ENCODE data around the gene DDX59. TPM values are rescaled to one million over a fixed set of nuclear protein-coding genes. Genes with fewer than 3 reads are reported as not detected.

Gene DDX59
- total RNA-seq, 2 experiments from 2014 or later: 22.5 to 23.8 TPM

GRCh38 chr1:200681231-200681630 is 11.5 kb upstream of the DDX59 start:
- CTCF ChIA-PET: no interaction called here
- intact Hi-C loops (cut with micrococcal nuclease): no loop called here
- Mint-ChIP-seq H3K9me3 (no peaks in the 10 kb centered on the region), H3K4me1 (ENCODE audit: low read depth) (no peaks in the 10 kb centered on the region), H3K4me3 (no peak overlapping the region), H3K27ac (no peak overlapping the region), H3K27me3 (no peaks in the 10 kb centered on the region), H3K36me3 (ENCODE audit: low read depth) (no peaks in the 10 kb centered on the region)
- TF ChIP-seq CTCF (IDR thresholded peaks at IDR 0.05): no peak
- ATAC-seq (no peak), DNase-seq (no peak)
- POLR2A ChIA-PET: no interaction called here

GRCh38 chr1:200676829-200677228 is 7.1 kb upstream of the DDX59 start:
- ChIA-PET CTCF (no interaction called here), POLR2A (interaction anchor here (0.6 to 1.0 kb wide), 2 partner anchors 8 to 33 kb away, joined by 3 read pairs; no protein-coding TSS in a partner anchor)
- no peak for TF ChIP-seq CTCF (IDR thresholded peaks at IDR 0.05)
- Mint-ChIP-seq H3K9me3 (no peaks in the 10 kb centered on the region), H3K27me3 (no peaks in the 10 kb centered on the region), H3K36me3 (ENCODE audit: low read depth) (no peaks in the 10 kb centered on the region), H3K4me3 (no peak overlapping the region), H3K4me1 (ENCODE audit: low read depth) (peaks cover 10% of the 10 kb centered on the region), H3K27ac (no peak overlapping the region)
- intact Hi-C loops (cut with micrococcal nuclease): no loop called here
- no peak for DNase-seq
- no peak for ATAC-seq

- no peak overlapping the region for H3K27ac Mint-ChIP-seq
- H3K4me1 Mint-ChIP-seq (ENCODE audit: low read depth): peaks cover 19% of the 10 kb centered on the region
- H3K36me3 Mint-ChIP-seq (ENCODE audit: low read depth): no peaks in the 10 kb centered on the region
- no peak overlapping the region for H3K4me3 Mint-ChIP-seq
- ChIA-PET POLR2A (no interaction called here), CTCF (no interaction called here)
- intact Hi-C loops (cut with micrococcal nuclease): no loop called here
- no peak for DNase-seq
- H3K27me3 Mint-ChIP-seq: no peaks in the 10 kb centered on the region
- ATAC-seq: no peak
- H3K9me3 Mint-ChIP-seq: no peaks in the 10 kb centered on the region
- no peak for TF ChIP-seq CTCF (IDR thresholded peaks at IDR 0.05)
Measured at GRCh38 chr1:200675588-200675852, 5.8 kb upstream of the DDX59 start.

GRCh38 chr1:200674838-200675587 is 5.3 kb upstream of the DDX59 start:
- no peak overlapping the region for H3K4me3 Mint-ChIP-seq
- POLR2A ChIA-PET: interaction anchor here (0.5 to 0.6 kb wide), 2 partner anchors 117 to 416 kb away, joined by 3 to 5 read pairs; no protein-coding TSS in a partner anchor

More at GRCh38 chr1:200674838-200675587, 5.3 kb upstream of the DDX59 start:
- no peaks in the 10 kb centered on the region for H3K9me3 Mint-ChIP-seq
- no peak for ATAC-seq
- H3K27ac Mint-ChIP-seq: peak overlapping the region; percentile 22
- H3K27me3 Mint-ChIP-seq: no peaks in the 10 kb centered on the region
- H3K36me3 Mint-ChIP-seq (ENCODE audit: low read depth): no peaks in the 10 kb centered on the region
- CTCF ChIA-PET: no interaction called here
- intact Hi-C loops (cut with micrococcal nuclease): no loop called here
- H3K4me1 Mint-ChIP-seq (ENCODE audit: low read depth): peaks cover 19% of the 10 kb centered on the region
- no peak for DNase-seq
- no peak for TF ChIP-seq CTCF (IDR thresholded peaks at IDR 0.05)

Data from activated CD8-positive, alpha-beta T cell treated with anti-CD3 and anti-CD28 coated beads for 36 hours (primary cell).